Skin of body (tissue), 2 donors: Measurements from ENCODE around the gene DCAF10. TPM values are rescaled to one million over a fixed set of nuclear protein-coding genes. Genes with fewer than 3 reads are reported as not detected.
"Not testable (repeated sequence)": the region's sequence is repeated elsewhere in the genome, so short reads cannot be mapped to it uniquely, and the experiment has no call there.

ENCODE experiments used
- DNase-seq: peaks from one replicate; lab custom pipeline; 2025; lab: John Stamatoyannopoulos, UW
- total RNA-seq: library from RNA; depleted of rRNA; stranded (reverse); fragments of >200 nt; gene quantifications from one replicate; pipeline ENCODE4 v1.2.3, GENCODE V29; 2014

The DCAF10 gene
- total RNA-seq, 1 donor from 2014 or later, result 20.3 TPM

DNA sequence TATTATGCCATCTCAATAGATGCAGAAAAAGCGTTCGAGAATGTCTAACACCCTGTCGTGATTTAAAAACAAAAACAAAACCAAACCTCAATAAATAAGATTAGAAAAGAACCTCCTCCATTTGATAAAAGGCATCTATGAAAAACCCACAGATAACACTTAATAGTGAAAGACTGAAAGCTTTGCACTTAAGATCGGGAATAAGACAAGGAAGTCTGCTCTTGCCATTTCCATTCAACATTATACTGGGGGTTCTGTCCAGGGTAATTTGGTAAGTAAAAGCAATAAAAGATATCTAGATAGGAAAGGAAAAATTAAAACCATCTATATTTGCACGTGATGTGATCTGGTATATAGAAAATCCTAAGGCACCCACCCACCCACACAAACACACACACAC lies 8.5 kb upstream of the DCAF10 start:
- no peak for DNase-seq

GRCh38 chr9:37796232-37796631 lies 4.4 kb upstream of the DCAF10 start:
- DNase-seq, result no peak

DNA sequence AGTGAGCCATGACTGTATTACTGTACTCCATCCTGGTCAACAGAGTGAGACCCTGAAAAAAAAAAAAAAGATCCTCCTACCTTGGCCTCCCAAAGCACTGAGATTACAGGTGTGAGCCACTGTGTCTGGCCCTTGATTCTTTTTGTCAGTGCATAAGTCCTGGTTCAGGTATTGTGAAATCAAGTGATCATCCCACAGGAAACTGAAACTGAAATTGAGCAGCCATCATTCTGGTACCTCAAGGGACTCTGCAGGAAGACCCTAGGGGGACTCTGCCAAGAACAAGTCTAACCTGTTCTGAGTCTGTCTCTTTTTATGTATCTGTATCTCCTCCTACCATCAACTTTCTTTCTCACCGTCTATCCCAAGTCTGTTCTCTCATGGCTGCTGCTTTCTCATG lies 1.9 kb upstream of the DCAF10 start:
- no peak for DNase-seq

DNA sequence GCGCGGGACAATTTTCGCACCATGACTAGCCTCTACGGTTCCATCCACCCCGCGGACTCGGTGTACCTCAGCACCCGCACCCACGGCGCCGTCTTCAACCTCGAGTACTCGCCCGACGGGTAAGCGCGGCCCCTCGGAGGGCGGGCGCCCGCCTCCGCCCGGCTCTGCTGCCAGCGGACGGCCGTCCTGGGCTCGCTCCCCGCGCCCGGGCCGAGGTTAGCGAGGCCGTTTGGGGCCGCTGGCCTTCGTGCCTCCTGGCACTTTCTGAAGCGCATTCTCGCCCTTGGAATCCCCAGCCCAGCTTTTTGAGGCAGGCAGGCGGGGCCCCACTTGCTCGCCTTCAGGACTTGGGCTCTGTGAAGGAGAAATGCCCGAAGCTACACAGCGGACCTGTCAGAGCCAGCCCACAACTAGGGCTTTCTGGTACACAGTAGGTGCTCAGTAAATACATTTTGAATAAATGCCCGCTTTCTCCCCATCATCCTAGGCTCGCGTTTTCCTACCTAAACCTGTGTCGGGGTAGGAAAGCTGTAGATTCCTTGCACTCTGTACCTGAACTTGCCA lies 772 bp downstream of the DCAF10 start:
- no peak for DNase-seq

GRCh38 chr9:37801959-37802711 lies 1.5 kb downstream of the DCAF10 start:
- no peak for DNase-seq

DNA sequence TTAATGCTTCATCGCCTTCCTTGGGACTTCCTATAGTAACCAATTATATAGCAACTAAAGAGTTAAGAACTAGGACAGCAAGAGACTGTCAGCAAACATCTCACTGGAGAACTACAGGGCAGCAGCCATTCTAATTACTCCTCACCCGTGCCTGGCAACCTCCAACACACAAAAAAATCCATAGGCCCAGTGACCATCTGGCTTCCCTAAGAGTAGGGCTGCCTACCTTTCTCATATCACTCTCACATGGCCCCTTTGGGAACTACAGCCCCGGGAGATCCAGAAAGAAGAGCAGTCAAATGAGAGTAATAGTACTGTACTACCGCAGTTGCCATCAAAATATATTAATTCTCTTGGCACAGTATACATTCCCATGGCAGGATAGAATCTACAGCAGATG lies 5.7 kb downstream of the DCAF10 start:
- DNase-seq, result no peak

DNA sequence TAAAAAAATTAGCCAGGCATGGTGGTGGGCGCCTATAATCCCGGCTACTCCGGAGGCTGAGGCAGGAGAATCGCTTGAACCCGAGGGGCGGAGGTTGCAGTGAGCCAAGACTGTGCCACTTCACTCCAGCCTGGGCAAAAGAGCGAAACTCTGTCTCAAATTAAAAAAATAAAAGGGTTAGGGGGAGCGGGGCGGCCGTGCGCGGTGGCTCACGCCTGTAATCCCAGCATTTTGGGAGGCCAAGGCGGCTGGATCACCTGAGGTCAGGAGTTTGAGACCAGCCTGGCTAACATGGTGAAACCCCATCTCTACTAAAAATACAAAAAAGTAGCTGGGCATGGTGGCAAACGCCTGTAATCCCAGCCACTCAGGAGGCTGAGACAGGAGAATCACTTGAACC lies 9.1 kb downstream of the DCAF10 start:
- not testable (repeated sequence) for DNase-seq

GRCh38 chr9:37811906-37812476 lies 11.4 kb downstream of the DCAF10 start:
- DNase-seq, result no peak

- no peak for DNase-seq
Observed at GRCh38 chr9:37812773-37813379, 12.3 kb downstream of the DCAF10 start.

- DNase-seq, result no peak
Observed at GRCh38 chr9:37818849-37819248, 18.3 kb downstream of the DCAF10 start.

DNA sequence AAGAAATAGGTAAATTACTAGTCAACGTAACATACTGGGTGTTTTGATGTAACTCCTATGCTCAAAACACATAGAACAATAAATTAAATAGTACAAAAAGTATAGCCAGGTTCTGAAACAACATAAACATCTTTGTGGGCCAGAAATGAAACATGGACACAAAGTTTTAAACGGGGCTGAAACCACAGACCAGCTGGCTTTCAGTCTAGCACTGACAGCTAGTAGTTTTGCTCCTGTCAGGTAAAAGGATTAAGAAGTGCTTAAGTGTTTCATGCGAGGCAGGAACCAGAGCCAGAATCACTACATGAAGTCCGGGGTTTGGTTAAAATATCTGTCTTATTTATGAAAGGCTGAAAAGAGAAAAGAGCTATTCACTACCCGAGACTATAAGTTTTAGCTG lies 19.5 kb downstream of the DCAF10 start:
- DNase-seq, result no peak

DNA sequence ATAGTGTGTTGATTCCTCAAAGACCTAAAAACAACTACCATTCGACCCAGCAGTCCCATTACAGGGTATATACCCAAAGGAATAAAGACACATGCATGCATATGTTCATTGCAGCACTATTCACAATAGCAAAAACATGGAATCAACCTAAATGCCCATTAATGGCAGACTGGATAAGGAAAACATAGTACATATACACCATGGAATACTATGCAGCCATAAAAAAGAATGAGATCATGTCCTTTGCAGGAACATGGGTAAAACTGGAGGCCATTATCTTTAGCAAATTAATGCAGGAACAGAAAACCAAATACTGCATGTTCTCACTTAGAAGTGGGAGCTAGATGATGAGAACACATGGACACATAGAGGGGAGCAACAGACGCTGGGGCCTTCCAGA lies 24.6 kb downstream of the DCAF10 start:
- DNase-seq, result not testable (repeated sequence)

GRCh38 chr9:37827483-37828165 lies 27.0 kb downstream of the DCAF10 start:
- no peak for DNase-seq

DNA sequence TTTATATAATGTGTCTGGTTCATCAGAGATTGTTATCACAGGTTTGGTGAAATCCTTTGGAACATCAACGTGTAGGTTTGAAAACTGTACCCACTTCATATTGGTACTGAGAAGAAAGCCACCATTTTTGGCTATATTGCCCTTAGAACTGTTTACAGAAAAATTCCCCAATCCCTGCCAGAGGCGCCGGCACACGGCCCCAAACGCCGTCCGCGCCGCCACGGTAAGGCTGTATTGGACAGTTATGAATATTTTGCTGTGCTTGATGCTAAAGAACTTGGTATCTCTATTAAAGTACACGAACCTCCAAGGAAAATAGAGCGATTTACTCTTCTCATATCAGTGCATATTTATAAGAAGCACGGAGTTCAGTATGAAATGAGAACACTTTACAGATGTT lies 35.2 kb downstream of the DCAF10 start:
- no peak for DNase-seq

DNA sequence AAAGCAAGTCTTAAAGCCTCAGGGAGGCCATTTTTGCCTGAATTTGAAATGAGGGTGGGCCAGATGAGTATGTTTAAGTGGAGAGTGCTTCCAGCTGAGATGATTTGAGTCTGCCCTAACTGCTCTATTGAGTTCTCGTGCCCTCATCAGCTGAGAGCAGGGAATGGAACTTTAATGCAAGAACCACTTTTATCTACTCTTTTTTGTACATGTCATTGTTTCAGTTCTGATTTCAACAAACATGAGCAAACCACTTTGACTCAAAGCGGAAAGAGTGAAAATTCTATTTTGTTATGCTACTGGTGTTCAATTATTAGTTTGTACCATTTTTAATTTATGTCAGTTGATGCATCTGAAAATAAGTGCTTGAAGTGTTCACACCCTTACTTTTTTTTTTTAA lies 35.8 kb downstream of the DCAF10 start:
- DNase-seq, result no peak

- no peak for DNase-seq
Observed at GRCh38 chr9:37839496-37840461, 39.2 kb downstream of the DCAF10 start.

DNA sequence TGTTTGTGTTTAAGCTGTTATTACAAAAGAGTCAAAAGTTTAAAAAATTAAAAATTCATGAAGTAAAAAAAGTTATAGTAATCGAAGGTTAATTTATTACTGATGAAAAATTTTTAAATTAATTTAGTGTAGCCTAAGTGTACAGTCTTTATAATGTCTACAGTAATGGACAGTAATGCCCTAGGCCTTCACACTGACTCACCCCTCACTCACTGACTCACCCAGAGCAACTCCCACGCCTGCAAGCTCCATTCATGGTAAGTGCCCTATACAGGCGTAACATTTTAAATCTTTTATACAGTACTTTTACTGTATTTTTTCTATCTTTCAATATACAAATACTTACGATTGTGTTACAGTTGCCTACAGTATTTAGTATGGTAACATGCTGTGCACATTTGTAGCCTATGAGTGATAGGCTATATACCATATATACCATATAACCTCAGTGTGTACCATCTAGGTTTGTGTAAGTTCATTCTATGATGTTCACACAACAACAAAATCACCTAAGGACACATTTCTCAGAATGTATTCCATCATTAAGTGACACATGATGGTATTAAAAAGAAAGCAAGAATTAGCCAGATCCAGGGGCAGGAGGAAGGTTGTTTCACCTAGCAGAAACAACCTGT lies 40.1 kb downstream of the DCAF10 start:
- DNase-seq, result no peak

DNA sequence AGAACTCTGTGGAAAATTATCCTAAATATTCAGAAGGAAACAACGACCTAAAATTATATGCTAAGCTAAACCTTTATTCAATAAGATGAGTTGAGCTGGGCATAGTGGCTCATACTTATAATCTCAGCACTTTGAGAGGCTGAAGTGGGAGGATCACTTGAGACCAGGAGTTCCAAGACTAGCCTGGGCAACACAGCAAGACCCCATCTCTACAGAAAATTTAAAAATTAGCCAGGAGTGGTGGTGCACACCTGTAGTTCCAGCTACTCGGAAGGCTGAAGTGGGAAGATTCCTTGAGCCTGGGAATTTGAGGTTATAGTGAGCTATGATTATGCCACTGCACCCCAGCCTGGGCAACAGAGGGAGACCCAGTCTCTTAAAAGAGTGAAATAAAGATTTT lies 51.6 kb downstream of the DCAF10 start:
- DNase-seq, result no peak

GRCh38 chr9:37856551-37856950 lies 56.0 kb downstream of the DCAF10 start:
- DNase-seq, result no peak

GRCh38 chr9:37859043-37859442 lies 58.4 kb downstream of the DCAF10 start:
- DNase-seq, result no peak
